Fibroblast of lung (primary cell): ENCODE results near the gene PALLD. TPM values are rescaled to one million over a fixed set of nuclear protein-coding genes. Genes with fewer than 3 reads are reported as not detected.

Source experiments
- DNase-seq, 2 donors: peaks; one replicate each; pipeline versions ENCODE4 v3.0.0 to v3.0.0-alpha.2; 2010; ENCODE audit warnings: low read depth in 2 of 2
- H2AFZ ChIP-seq: 2 replicates; pipeline ENCODE4 v1.5.1; 2012; ENCODE audit warnings: low read length, control low read depth, inconsistent platforms
- H3K27ac ChIP-seq: 2 replicates; pipeline ENCODE4 v1.5.1; 2011; ENCODE audit warnings: low read length, control low read depth; ENCODE audit not compliant: insufficient read depth
- H3K27me3 ChIP-seq: 2 replicates; pipeline ENCODE4 v1.5.1; 2011; ENCODE audit warnings: mild to moderate bottlenecking, low read length; ENCODE audit not compliant: control insufficient read depth, insufficient read depth
- H3K36me3 ChIP-seq: 2 replicates; pipeline ENCODE4 v1.5.1; 2011; ENCODE audit warnings: low read length; ENCODE audit not compliant: control insufficient read depth, insufficient read depth
- H3K4me1 ChIP-seq: 2 replicates; pipeline ENCODE4 v1.5.1; 2011; ENCODE audit warnings: low read length; ENCODE audit not compliant: control insufficient read depth, insufficient read depth; ENCODE audit errors: extremely low read depth
- H3K4me2 ChIP-seq: 2 replicates; pipeline ENCODE4 v1.5.1; 2011; ENCODE audit warnings: low read length, control low read depth; ENCODE audit not compliant: insufficient read depth; ENCODE audit errors: extremely low read depth
- H3K4me3 ChIP-seq, 4 experiments: fragments of 200-600 bp in 1 of 4; sonication (generic) in 1 of 4; replicated peaks in 1 of 4; 2 replicates each; pipeline ENCODE4 v1.5.1; 2011 to 2016; ENCODE audit warnings: low read length in 4 of 4, low read depth in 3 of 4, mild to moderate bottlenecking in 3 of 4, control low read depth in 2 of 4, inconsistent platforms in 1 of 4, mixed read lengths in 1 of 4; ENCODE audit not compliant: insufficient read depth in 1 of 4; ENCODE audit errors: control extremely low read depth in 1 of 4
- H3K79me2 ChIP-seq: 2 replicates; pipeline ENCODE4 v1.5.1; 2012; ENCODE audit warnings: mild to moderate bottlenecking, low read length, inconsistent platforms; ENCODE audit not compliant: control insufficient read depth, insufficient read depth
- H3K9ac ChIP-seq: 2 replicates; pipeline ENCODE4 v1.5.1; 2011; ENCODE audit warnings: mild to moderate bottlenecking, low read length, control low read depth; ENCODE audit not compliant: insufficient read depth
- H3K9me3 ChIP-seq: 2 replicates; pipeline ENCODE4 v1.5.1; 2012; ENCODE audit warnings: low read depth, low read length; ENCODE audit not compliant: control insufficient read depth, insufficient read depth
- H4K20me1 ChIP-seq: 2 replicates; pipeline ENCODE4 v1.5.1; 2011; ENCODE audit warnings: low read length; ENCODE audit not compliant: control insufficient read depth, insufficient read depth; ENCODE audit errors: extremely low read depth
- EZH2 ChIP-seq: IDR thresholded peaks from 2 replicates; pipeline ENCODE4 v1.5.1; 2012; ENCODE audit warnings: low read length, control low read depth, mild to moderate bottlenecking; ENCODE audit errors: missing control alignments
- polyA plus RNA-seq, 2 donors: library from polyadenylated mRNA; depleted of rRNA in 1 of 2; stranded (reverse) in 1 of 2; unstranded in 1 of 2; fragments of >200 nt; gene quantifications; 2 replicates each; pipeline ENCODE4 v1.2.1, GENCODE V29; 2011 to 2012; ENCODE audit warnings: missing spikeins in 1 of 2
- total RNA-seq: library from RNA; depleted of rRNA; stranded (reverse); fragments of >200 nt; gene quantifications from 2 replicates; pipeline ENCODE4 v1.2.1, GENCODE V29; 2014
- TF ChIP-seq, protein P1 (sequence below), 2 donors: IDR thresholded peaks in 1 of 2; conservative IDR thresholded peaks in 1 of 2; 1 replicate in 1 of 2; 2 replicates in 1 of 2; pipeline ENCODE4 v1.5.1; 2011 to 2012; ENCODE audit warnings: low read length in 2 of 2, control low read depth in 1 of 2, inconsistent platforms in 1 of 2, low read depth in 1 of 2, mild to moderate bottlenecking in 1 of 2

Gene PALLD
- total and polyA plus RNA-seq, 2 donors (not counting 1 experiment from before 2014, with no cell fraction given): 200 to 205 TPM

DNA sequence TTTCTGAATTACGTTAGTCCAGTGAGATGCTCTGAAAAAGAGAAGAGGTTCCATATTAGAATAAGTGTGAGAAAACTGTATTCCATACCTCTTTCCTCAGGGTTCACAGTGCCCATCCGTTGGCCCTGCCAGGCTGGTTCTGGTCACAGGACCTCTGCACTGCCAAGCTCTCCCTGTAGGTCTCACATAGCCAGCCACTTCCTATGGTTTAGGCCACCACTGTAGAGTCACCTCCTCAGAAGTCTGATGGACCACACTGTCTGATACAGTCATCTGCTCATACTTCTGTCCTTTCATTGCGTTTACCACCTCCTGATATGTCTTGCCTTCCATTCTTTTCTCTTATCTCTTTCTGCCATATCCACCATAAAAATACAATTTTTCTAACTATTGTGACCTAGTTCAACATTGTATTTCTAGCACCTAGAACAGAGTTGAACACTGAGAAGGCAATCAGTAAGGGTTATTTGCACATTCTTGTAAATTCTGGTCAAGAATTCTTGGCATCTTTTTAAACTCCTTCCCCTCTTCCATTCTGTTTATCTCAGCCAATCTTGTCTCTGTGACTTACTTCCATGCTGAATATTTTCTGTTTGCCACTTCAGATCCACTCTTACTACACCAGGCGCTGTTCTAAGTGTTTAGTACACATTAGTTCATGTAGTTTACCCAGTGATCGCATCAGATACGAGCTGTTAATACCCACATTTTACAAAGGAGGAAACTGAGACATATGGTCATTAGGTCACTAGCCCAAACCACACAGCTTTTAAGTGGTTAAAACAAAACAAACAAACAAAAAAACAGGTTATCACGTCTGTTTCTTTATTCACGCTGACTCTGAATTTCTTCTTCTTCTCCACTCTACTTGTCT, 387.6 kb downstream of the PALLD start:
- Histone ChIP-seq H2AFZ (no peak overlapping the region), H4K20me1 (no peaks in the 10 kb centered on the region), H3K4me3 (no peak overlapping the region), H3K4me1 (peaks cover 26% of the 10 kb centered on the region), H3K9me3 (no peaks in the 10 kb centered on the region), H3K27me3 (no peaks in the 10 kb centered on the region), H3K36me3 (peaks cover 3% of the 10 kb centered on the region), H3K27ac (peak overlapping the region; percentile 19), H3K4me2 (no peak overlapping the region), H3K9ac (no peak overlapping the region), H3K79me2 (peaks cover 29% of the 10 kb centered on the region)
- no peak for DNase-seq
- TF ChIP-seq, protein P1, sequence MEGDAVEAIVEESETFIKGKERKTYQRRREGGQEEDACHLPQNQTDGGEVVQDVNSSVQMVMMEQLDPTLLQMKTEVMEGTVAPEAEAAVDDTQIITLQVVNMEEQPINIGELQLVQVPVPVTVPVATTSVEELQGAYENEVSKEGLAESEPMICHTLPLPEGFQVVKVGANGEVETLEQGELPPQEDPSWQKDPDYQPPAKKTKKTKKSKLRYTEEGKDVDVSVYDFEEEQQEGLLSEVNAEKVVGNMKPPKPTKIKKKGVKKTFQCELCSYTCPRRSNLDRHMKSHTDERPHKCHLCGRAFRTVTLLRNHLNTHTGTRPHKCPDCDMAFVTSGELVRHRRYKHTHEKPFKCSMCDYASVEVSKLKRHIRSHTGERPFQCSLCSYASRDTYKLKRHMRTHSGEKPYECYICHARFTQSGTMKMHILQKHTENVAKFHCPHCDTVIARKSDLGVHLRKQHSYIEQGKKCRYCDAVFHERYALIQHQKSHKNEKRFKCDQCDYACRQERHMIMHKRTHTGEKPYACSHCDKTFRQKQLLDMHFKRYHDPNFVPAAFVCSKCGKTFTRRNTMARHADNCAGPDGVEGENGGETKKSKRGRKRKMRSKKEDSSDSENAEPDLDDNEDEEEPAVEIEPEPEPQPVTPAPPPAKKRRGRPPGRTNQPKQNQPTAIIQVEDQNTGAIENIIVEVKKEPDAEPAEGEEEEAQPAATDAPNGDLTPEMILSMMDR (conservative IDR thresholded peaks at IDR 0.05 in 1 of 2, IDR thresholded peaks at IDR 0.05 in 1 of 2; ENCODE audit: low read depth in 1 of 2, low read length in 2 of 2): no peak
- no peak for TF ChIP-seq EZH2

DNA sequence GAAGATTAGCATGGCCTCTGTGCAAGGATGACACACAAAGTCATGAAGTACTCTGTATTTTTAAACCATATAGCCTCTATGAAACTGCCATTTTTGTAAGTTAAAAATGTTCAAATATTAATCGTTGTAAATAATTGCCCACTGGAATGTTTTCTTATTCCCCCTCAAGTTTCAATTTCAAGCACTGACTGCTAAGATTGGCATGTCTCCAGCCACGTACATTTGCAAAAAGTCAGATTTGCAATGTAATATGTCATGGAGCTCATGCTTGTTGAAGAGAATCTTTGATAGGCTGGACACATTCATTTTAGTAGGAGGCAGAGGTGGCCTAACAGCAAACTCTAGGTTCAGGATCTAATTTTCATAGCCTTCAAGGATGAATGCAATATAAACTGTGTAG, 388.5 kb downstream of the PALLD start:
- Histone ChIP-seq H3K9ac (no peak overlapping the region), H2AFZ (no peak overlapping the region), H4K20me1 (no peaks in the 10 kb centered on the region), H3K36me3 (peaks cover 3% of the 10 kb centered on the region), H3K4me3 (no peak overlapping the region), H3K9me3 (no peaks in the 10 kb centered on the region), H3K27ac (no peak overlapping the region), H3K79me2 (peaks cover 29% of the 10 kb centered on the region), H3K4me2 (no peak overlapping the region), H3K4me1 (peaks cover 22% of the 10 kb centered on the region), H3K27me3 (no peaks in the 10 kb centered on the region)
- TF ChIP-seq, protein P1 (conservative IDR thresholded peaks at IDR 0.05 in 1 of 2, IDR thresholded peaks at IDR 0.05 in 1 of 2; ENCODE audit: low read depth in 1 of 2, low read length in 2 of 2): no peak
- no peak for TF ChIP-seq EZH2
- DNase-seq: no peak

DNA sequence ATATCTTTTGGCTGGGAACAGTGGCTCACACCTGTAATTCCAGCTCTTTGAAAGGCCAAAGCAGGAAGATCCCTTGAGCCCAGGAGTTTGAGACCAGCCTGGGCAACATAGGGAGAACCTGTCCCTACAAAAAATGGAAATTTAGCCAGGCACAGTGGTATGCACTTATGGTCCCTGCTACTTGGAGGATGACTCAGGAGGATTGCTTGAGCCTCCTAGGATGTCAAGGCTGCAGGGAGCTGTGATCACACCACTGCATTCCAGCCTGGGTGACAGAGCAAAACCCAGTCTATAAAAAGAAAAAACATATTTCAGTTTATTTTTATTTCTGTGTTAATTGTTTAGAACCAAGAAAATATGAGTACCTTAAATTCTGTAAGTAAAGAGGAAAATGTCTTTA, 389.5 kb downstream of the PALLD start:
- peak overlapping the region; percentile 34 for H3K27ac ChIP-seq
- no peak overlapping the region for H3K9ac ChIP-seq
- TF ChIP-seq, protein P1 (conservative IDR thresholded peaks at IDR 0.05 in 1 of 2, IDR thresholded peaks at IDR 0.05 in 1 of 2; ENCODE audit: low read depth in 1 of 2, low read length in 2 of 2): no peak
- no peak for TF ChIP-seq EZH2
- no peak overlapping the region for H3K4me2 ChIP-seq
- H3K27me3 ChIP-seq: no peaks in the 10 kb centered on the region
- no peak overlapping the region for H3K4me3 ChIP-seq
- H2AFZ ChIP-seq: no peak overlapping the region
- H4K20me1 ChIP-seq: no peaks in the 10 kb centered on the region
- peaks cover 20% of the 10 kb centered on the region for H3K4me1 ChIP-seq
- peaks cover 22% of the 10 kb centered on the region for H3K79me2 ChIP-seq
- H3K9me3 ChIP-seq: no peaks in the 10 kb centered on the region
- DNase-seq: peak; percentile 35 to 81
- H3K36me3 ChIP-seq: peaks cover 8% of the 10 kb centered on the region
